Body of pancreas (tissue), 4 donors: ENCODE data around the gene MYH11.

Experiments used
- CTCF ChIP-seq, 7 experiments: fragments of 450-650 bp in 4 of 7; fragments of 200-600 bp in 3 of 7; sonication (generic) in 3 of 7; IDR thresholded peaks; one replicate each; pipeline ENCODE4 v1.5.1; 2016 to 2019; ENCODE audit warnings: antibody characterized with exemption in 7 of 7
- POLR2A ChIP-seq, 3 donors: fragments of 450-650 bp; IDR thresholded peaks; one replicate each; pipeline ENCODE4 v1.6.1; 2016; ENCODE audit warnings: antibody characterized with exemption in 3 of 3, mild to moderate bottlenecking in 2 of 3

- no peak for TF ChIP-seq CTCF (IDR thresholded peaks at IDR 0.05)
- TF ChIP-seq POLR2A (IDR thresholded peaks at IDR 0.05): no peak
Observed at GRCh38 chr16:15808071-15808470, 48.8 kb downstream of the MYH11 start.
